Panc1 (cell line): Measurements from ENCODE around the gene UNC13B.

Experiments used
- CTCF ChIP-seq: fragments of 450-650 bp; IDR thresholded peaks from 2 replicates; pipeline ENCODE4 v1.5.1; 2017; ENCODE audit warnings: mild to moderate bottlenecking
- POLR2AphosphoS5 ChIP-seq: IDR thresholded peaks from 2 replicates; pipeline ENCODE4 v1.6.1; 2012; ENCODE audit warnings: mild to moderate bottlenecking, low read depth, low read length, moderate library complexity
- REST ChIP-seq, 2 experiments: IDR thresholded peaks; 2 replicates each; pipeline ENCODE4 v1.6.1; 2011 to 2012; ENCODE audit warnings: low read depth in 2 of 2, control low read depth in 1 of 2, low read length in 1 of 2, mild to moderate bottlenecking in 1 of 2, moderate library complexity in 1 of 2; ENCODE audit not compliant: insufficient read depth in 1 of 2
- TCF7L2 ChIP-seq: IDR thresholded peaks from 2 replicates; pipeline ENCODE4 v1.6.1; 2011; ENCODE audit warnings: mild to moderate bottlenecking, low read depth, low read length, inconsistent platforms

GRCh38 chr9:35308316-35308715 lies 146.5 kb downstream of the UNC13B start:
- TF ChIP-seq CTCF = no peak
- TF ChIP-seq REST (IDR thresholded peaks at IDR 0.05; ENCODE audit: insufficient read depth in 1 of 2, low read depth in 2 of 2, low read length in 1 of 2) = no peak
- no peak for TF ChIP-seq TCF7L2
- TF ChIP-seq POLR2AphosphoS5 = no peak
